Stimulated activated CD8-positive, alpha-beta memory T cell treated with anti-CD3 and anti-CD28 coated beads, Interleukin-4, amount 100 ng/mL, for 1 hour (primary cell): ENCODE results near the gene ATXN1.
"Not testable (repeated sequence)": the region's sequence is repeated elsewhere in the genome, so short reads cannot be mapped to it uniquely, and the experiment has no call there.

ENCODE experiments used
- DNase-seq, 2 donors: peaks; one replicate each; pipeline ENCODE4 v3.0.0-alpha.2; 2020; ENCODE audit warnings: low read depth in 2 of 2, low spot score in 1 of 2

Gene ATXN1

DNA sequence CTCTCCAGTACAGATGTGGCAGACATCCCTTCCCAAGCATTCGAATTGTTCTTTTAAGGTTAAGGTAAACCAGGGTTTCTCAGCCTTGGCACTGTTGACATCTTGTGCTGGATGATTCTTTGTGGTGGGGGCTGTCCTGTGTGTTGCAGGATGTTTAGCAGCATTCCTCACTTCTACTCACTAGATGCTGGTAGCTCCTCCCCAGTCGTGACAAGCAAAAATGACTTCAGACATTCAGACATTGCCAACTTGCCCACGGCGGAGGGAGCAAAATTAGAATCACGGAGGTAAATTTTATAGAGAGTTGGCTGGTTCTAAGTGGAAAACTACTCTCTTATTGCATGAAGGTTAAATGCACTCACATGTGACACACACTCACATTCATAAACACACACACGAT lies 334.1 kb downstream of the ATXN1 start:
- no peak for DNase-seq

DNA sequence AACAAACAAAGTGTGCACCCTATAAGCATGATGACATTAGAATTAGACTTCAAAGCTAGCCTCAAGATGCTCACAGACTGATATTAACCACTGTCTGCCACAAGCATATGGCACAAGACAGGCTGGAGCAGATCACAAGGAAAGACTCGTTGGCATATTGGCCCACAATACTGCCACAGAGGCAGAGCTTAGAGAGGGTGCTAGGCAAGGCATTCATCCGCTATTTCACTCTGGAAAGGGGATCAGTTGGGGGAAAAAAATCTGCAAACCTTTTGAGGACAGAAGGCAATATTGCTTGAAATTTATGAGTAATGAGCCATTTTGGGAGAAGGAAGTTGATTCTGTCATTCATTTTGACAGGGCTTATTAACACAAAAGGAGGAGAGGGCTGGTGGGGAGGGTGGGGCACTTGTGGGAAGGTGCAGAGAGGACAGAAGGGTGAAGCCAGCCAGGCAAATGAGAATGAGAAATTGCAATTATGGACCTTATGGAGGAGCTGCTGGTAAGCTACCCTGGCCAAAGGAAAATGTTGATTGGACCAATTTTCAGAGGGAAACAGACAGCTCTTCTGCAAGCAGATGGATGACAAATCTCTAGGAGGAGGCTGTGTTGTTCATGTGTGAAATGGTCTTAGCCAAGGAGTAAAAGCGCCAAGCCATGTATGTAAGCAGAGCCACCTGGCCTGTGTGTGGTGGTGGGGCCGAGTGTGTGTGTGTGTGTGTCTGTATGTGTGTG lies 335.2 kb downstream of the ATXN1 start:
- no peak for DNase-seq

DNA sequence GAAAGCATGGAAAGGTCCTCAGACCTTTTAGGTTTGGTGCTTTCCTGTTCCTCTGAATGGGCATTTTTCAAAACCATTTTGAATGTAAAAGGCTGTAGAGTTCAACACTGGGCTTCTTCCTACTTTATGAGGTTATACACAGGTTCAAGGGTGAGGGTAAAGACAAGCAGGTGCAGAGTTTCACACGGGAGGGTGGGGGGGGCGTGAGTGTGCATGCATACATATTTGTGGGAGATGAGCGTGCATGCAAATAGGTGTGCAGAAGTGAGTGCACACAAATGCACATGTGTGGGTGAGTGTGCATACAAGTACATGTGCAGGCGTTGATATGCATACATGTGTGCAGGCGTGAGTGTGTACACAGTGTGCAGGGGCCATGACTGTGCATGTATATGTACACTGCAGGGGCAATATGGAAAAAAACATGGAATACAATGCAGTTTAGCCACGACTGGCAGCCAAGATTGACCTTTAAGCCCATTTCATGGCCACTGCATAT lies 339.7 kb downstream of the ATXN1 start:
- DNase-seq = no peak

DNA sequence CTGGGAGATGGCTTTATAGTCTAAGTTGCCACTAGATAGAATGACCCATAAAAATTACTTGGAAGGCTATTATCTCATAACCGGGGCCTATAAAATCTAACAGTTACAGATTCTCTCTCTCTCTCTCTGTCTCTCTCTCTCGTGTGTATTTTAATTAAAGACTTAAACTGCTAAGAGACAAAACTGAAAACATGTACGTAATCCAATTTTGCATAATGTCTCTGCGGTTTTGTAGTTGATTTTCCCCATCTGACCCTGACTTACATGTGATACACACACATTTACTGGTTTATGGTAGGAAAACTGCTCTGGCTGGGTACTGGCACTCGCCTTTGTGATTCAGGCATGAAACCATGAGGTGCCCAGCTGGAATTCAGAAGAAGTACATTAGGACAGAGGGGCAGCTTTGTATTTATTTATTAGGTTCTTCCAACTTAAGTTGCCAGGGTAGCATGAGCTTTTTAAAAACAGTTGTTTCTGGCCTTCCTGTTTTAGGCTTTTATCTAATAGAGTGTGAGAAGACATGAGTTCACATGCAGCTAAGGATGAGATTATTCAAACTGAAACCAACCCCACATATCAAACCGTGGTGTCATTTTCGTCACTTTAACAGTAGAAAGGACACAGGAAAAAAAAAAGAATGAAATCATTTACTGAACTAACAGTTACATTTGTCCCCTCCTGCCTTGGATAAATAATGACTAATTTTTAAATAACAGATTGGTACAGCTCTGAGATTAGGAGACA lies 340.4 kb downstream of the ATXN1 start:
- no peak for DNase-seq

DNA sequence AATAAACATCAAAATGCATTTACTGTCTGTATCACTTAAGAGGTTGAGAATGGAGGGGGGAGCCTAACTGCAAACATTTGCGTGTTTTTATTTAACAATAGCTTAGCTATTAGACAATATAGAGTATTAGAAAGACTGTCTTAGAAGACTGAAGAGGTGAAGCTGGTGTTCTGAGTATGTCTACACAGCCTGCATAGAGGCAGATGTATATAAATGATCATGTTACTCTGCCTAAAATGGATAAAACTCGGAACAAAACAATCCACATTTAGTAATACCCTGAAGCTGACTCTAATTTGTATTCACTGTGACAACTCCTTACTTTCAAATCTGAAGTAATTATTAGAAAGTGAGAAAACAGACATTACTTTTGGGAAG lies 340.9 kb downstream of the ATXN1 start:
- no peak for DNase-seq

DNA sequence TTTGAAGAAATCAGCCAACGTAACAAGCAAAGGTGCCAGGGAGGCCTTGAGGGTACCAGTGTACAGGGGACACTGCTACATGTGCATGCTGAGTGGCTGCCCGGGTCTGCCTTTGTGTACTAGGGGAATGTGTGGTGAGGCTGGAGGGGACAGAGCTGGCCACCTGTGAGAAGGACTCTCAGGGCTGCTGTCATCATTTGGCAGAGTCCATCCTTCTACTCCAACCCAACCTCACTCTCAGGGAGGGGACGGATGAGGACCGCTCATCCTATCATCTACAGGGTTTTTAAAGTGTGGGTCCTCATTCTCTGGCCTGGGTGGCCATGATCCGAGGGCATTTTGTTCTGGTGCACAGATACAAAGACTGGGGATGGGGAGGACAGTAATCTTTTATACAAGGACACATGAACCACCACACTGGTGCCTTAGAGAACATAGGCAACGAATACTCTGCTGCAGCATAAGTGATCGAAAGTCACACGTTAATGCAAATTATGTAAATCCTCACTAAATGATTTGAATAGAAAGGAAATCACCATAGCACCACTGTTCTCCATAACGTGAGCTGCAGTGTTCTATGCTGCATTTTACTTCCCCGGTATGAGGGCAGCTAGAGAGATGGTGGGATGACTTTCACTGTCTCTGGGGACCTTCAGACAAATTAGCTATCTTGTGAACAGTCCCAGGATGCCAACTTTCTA lies 341.5 kb downstream of the ATXN1 start:
- no peak for DNase-seq

DNA sequence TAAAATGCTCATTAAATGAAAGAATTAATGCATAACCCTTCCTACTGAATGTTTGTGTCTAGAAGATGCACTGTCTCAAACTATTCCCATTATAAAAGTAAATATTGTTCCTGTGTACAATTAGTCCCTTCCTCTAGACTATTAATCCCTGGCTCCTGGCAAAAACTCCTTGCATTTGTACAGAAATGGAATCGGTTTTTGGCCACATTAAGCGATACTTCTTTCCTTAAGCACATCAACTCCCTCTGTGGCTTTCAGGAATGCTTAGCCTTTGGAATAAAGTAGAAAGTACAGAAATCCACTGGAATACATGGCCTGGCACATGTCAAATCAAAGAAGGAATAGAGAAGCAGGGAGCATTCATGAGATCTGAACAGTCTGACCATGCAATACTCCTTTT lies 343.1 kb downstream of the ATXN1 start:
- no peak for DNase-seq

DNA sequence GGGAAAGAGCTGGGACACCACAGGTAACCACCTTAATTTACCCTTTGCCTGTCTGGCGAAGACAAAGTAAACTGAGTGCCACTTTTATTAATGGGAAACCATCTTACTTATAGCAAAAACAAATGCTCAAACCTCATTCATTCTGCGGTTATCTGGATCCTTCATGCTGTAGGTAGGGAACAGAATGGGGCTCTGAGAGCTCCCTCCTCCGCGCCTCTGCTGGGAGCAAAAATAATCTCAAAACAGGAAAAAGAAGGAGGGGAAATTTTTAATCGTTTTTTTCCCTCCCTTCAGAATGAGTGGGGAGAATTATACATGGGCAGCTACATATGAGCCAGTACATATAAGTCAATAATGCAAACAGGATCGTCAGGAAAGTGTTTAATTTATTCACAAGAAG lies 345.6 kb downstream of the ATXN1 start:
- no peak for DNase-seq

DNA sequence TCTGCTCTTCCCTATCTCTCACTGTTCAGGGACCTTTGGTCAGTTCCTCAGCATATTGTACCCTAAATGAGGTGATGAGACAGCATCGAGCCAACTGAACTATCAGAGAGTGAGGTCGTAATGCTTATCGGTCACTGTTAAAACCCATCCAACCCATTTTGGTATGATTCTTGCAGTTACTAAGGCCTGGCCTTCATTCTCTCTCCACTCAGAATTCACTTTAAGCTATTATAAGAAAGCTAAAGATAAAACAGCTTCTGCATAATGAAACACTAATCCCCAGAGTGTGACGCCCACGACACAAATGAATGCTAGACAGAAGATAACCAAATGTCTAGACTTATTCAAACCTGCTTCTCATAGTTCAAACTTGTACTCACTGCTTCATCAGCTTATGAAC lies 347.1 kb downstream of the ATXN1 start:
- no peak for DNase-seq

DNA sequence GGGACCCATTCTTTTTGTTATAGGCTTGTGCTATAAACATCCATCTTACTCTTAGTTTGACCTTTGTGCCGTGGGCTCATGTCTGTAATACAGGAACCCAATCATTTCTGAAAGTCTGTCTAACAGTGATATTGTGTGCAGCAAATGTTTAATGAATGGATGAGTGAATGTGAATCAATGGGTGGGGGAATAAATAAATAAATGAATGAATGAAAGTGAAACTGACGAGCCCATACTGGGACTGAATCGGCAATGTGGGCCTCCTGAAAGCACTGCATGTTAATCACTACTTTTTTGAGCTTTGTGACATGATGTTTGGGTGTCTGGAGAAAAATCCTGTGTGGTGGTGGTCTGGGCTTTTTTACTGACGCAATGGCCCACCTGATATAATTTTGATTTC lies 347.9 kb downstream of the ATXN1 start:
- no peak for DNase-seq

DNA sequence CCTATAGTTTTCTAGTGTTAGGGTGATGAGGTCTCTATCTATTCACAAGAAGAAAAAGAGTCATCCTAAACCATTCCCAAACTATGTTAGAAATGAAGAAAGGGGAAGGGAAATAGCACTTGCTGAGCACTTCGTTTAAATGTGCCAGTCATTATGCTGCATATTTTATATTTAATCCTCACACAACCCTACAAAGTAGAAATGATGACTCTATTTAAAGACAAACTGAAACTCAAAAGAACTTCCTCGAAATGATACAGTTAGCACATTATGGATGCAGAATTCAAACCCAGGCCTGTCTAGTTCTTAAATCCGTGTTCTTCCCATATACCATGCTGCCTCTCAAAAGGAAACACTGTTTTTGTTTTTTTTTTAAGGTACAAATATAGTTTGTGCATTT lies 348.3 kb downstream of the ATXN1 start:
- no peak for DNase-seq

DNA sequence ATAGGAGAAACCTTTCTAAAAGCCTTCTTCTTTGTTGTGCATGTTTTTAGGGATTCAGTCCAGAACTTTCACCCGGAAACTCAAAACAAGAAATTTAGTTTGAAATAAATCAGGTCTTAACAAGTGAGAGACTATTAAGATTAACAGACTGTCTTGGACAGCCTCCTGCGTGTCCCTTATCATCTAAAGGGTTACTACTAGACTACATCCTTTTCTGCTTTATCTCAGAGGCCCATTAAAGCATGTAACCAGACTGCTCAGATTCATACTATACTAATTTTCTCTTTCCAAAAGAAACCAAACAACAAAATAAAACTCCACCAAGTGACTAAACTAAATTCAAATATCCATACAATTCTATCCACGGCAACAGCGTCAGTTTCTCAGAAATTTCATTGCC lies 349.1 kb downstream of the ATXN1 start:
- no peak for DNase-seq

DNA sequence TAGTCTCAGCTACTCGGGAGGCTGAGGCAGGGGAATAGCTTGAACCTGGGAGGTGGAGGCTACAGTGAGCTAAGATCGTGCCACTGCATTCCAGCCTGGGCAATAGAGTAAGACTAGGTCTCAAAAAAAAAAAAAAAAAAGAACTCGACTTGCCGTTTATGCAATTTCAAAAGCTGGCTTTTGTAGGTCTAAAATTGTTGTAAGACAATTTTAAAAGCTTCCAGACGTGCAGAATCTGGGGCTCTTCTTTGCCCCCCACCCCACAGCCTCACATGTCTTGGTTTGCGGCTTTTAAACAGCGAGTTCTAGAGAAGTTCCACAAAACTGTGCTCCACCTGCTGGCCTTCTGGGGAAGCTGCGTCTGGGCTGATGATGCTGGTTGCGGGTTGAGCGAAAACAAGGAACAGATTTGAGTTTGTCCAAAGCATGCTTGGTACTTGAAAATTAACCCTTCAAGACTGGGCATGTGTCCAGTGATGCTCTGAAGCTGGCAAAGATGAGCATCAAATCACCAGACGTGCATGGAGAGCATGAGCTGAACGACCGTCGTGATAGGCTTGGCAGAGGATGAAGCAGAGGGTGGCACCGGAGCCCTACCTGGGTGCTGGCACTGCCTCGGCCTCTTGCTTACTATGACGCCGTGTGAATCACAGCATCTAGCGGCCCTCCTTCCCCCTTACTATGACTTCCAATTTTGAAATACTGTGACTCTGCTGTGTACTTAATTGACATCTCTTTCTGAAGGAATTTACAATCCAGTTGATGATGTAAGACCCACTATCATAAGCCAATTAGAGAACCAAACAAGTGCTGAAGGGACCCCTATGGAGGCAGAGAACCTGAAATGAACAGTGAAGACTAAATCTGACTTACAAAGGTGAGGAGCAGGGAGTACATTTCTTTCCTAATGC lies 351.5 kb downstream of the ATXN1 start:
- DNase-seq = peak in 1 of 2 donors; percentile 25

DNA sequence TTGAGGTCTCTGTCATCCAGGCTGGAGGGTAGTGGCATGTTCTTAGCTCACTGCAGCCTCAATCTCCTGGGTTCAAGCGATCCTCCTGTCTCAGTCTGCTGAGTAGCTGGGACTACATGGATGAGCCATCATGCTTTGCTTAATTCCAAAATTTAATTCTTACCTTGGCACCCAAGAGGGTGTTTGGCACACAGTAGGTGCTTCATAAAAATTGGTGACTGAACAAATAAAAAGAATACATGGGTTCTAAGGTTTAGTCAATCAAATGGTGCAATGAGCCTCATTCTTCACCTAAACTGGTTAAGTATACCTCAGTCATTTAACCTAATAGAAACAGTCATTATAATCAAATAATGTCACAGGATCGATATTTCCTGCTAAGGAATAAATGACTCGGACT lies 352.5 kb downstream of the ATXN1 start:
- no peak for DNase-seq

DNA sequence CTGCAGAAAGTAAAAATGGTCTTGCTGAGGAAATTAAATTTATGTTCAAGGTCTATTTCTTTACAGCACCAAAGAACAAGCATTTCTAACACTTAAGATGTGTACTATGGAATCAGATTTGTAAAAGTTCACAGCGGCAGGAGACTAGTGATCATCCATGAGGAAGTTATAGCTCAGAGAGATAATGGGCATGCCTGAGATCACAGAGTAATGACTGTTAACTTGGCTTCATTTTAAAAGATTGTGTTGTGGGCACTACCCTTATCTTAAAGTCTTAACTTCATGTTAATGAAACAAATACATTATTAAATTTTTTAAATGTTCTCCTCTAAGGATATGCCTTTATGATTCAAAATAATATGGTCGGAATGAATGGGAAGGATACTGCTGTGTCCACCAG lies 354.3 kb downstream of the ATXN1 start:
- no peak for DNase-seq

DNA sequence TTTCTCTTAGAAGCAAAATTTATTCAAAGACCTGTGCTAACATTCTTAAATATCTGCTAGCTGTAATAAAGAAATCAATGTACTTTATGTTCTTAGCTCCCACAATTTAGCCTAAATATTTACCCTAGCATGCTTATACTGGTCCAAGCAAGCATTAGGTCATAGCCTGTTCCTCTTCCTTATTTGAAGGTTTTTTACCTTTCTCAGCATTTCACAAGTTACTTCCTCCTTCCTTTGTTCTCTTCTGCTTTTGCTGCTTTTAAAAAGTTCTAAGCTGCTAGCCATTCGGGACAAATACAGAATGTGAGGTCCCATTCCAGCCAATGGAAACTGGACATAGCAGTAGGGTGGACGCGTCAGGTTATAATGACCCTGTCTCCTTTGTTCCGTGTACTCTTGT lies 354.7 kb downstream of the ATXN1 start:
- not testable (repeated sequence) for DNase-seq

DNA sequence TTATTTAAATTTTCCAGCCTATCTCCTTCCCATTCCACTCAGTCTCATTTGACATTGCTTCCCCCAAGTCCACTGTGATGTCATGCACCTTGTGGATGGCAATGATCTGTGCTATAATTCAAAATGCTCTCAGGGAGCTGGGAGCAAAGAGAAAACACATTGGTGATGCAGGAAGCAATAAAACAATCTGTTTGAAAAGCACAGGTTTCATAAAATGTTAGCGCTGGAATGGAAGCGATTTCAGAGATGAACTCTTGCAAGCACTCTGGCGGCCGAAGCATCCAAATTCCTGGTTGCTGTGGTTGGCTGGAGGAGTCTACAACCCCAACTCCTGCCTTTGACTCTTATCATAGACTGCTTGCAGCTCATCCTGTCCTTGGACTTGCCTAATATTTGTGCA lies 355.9 kb downstream of the ATXN1 start:
- DNase-seq = no peak

DNA sequence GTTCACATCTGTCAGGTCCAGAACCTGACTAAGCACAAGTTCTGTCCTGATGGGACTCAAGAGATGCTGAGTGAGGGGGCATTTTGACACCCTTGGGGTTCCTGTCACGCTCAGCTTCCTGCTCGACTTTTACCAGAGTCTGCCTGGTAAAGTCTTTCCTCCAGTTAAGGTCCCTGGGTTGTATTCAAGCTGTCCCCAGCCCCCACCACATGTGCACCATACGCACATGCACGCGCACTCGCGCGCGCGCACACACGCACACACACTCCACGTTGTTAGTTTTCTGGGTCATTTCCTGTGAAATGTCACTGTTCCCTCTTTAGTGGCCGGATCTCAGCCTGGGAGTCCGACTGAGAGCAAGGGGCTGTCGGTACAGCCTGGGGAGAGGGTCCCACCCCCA lies 356.8 kb downstream of the ATXN1 start:
- no peak for DNase-seq

DNA sequence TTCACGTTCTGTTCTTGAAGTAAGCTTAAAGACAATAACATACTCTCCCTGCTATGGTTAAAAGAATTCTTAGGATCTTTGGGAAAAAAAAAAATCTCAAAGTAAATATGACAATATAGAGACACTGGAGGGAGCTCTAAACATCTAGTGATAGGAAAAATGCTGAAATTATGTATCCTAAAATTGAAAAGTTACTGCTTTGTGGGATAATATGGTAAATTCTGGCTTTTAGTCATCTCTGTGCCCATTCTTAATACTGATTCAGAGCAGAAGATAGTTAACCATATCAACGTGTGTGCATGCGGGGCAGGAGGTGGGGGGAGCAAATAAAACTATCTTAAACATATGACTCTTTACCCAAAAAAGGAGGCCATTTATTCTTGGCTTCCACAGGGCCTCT lies 357.4 kb downstream of the ATXN1 start:
- DNase-seq = no peak

DNA sequence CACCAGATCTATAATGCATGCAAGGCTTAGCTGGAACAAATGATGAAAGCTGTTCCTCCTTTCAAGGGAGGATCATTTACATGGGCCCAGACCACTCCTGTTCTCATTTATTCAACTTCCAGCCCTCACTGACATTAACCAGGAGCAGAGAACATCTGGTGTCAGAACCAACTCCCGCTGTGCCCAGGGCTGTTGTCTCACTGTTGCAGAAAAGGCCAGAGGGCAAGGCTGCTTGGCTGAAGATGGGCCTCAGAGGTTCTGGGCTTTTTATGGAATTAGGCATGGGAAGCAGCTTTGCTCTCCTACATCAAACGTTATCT lies 358.7 kb downstream of the ATXN1 start:
- no peak for DNase-seq

DNA sequence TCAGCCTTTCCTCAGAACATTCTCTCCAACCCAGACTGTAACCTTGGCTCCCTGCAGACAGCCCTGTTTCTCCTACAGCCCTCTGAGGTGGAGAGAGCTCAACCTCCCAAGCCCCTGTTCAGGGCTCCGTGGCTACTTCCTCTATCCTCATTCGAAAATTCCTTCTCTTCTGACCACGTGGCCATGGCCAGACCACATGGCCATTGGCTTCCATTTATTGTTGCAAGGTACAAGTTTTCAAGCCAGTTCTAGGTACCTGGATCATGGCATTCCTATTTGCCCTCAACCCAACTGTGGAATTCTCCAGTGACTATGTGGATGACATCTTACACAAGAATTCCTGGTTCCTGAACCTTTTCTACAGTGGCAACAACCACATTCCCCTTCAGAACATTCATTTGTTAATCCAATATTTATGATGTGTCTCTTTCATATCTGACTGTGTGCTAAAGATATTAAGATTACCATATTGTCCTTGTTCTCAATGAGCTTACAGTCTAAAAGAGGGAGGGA lies 361.0 kb downstream of the ATXN1 start:
- no peak for DNase-seq
